Fibroblast of mammary gland (primary cell): ENCODE data around the gene PRKG1.

Source experiments
- DNase-seq: peaks from one replicate; pipeline ENCODE4 v3.0.0-alpha.2; 2010; ENCODE audit warnings: low read depth
- H3K4me3 ChIP-seq: 2 replicates; pipeline ENCODE4 v1.5.1; 2011; ENCODE audit warnings: low read depth, mild to moderate bottlenecking, low read length, moderate library complexity; ENCODE audit not compliant: control insufficient read depth
- TF ChIP-seq, protein P1 (sequence below): conservative IDR thresholded peaks from 2 replicates; pipeline ENCODE4 v1.5.1; 2011; ENCODE audit warnings: low read depth, low read length, inconsistent platforms; ENCODE audit not compliant: control insufficient read depth, insufficient read depth

Gene PRKG1

DNA sequence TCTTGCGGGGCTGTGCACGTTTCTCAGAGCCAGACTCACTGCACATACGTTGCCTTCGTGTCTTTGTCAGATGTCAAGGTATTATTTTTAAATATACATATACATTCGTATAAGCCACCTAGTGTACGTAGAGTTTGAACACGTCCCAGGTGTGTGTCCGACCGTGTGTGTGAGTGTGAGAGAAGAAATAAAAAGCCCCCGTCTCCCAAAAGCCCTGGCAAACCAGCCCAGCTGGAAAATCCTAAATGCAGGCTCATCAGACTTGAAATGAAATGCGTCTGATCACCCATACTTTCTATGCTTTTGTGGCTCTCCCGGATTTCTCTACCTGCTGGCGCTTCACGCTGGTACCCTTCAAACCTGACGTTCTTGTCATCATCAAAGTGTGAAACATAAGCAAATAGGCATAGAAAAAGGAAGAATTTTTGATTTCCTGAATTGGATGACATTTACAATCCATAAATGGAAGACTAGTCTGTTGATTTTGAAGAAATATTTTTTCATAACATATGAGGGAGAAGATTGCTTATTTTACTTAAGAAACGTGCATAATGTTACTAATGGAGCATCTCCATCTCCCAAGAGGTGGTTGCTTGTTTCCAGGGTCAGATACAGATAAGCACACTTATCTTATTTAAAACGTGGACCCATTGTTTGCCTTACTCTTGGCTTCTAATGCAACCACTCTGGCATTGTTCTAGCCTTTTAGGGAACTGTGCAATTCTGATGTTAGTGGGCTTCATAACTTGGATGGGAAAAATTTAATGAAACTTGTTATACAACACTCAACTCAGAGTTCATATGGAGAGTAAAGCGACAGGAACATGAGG lies 971 bp downstream of the PRKG1 start:
- no peak for DNase-seq
- TF ChIP-seq, protein P1, sequence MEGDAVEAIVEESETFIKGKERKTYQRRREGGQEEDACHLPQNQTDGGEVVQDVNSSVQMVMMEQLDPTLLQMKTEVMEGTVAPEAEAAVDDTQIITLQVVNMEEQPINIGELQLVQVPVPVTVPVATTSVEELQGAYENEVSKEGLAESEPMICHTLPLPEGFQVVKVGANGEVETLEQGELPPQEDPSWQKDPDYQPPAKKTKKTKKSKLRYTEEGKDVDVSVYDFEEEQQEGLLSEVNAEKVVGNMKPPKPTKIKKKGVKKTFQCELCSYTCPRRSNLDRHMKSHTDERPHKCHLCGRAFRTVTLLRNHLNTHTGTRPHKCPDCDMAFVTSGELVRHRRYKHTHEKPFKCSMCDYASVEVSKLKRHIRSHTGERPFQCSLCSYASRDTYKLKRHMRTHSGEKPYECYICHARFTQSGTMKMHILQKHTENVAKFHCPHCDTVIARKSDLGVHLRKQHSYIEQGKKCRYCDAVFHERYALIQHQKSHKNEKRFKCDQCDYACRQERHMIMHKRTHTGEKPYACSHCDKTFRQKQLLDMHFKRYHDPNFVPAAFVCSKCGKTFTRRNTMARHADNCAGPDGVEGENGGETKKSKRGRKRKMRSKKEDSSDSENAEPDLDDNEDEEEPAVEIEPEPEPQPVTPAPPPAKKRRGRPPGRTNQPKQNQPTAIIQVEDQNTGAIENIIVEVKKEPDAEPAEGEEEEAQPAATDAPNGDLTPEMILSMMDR = no peak
- peak overlapping the region; percentile 65 for H3K4me3 ChIP-seq

DNA sequence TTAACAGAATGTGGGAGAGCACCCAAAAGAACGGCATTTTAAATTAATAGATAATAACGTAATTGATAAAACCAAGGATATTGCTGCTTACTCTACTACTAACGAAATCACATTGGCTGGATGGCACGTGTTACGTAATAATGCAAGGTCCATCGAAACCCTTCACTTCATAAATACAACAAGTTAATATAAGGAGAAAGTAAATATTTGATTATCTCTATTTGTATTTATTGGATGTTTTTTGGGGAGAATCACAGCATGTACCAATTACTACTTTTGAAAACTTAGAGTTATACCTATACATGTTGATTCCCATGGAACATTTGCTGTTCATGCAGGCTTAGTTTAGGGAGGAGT lies 1.6 kb downstream of the PRKG1 start:
- no peak overlapping the region for H3K4me3 ChIP-seq
- DNase-seq = no peak
- TF ChIP-seq, protein P1 = no peak

DNA sequence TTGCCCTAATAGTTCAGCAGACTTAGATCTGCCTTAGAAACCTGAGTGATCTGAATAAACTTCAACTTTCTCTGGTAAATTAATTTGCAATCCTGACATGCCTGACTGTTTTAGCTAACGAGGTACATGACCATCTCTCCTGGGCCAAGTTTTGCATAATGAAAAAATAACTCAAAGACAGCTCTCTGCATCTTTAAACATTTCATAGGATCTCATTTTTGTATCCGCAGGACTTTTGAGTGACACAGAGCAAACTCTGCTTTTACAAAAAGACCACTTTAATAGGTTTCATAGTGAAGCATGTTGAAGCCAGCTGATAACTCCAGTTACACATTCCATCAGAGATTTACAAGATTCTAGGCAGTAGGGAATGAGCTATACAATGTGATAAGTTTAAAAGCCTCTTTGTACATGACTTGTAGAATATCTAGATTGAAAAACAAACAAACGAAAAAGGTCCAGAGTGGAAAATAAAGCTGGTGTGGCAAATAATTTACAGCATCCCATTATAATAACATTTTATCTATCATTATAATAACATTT lies 2.1 kb downstream of the PRKG1 start:
- DNase-seq = no peak
- TF ChIP-seq, protein P1 = no peak
- no peak overlapping the region for H3K4me3 ChIP-seq

DNA sequence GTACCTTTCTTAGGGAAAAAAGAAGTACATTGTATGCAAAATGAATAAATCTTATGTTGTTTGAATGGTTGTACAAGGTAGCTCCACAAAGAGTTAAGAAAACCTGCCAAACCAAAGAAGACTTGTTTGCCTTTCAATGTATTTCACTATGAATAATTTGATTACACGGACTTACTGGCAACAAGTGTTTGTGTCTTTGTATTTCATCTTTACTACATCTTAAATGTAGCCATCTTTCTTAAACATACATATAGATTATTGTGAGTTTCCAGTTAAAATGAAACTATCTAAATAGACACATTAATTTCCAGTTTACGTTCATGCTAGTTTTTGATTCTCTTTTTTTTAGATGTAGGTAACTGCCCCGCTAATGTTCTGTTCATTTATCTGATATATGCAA lies 2.8 kb downstream of the PRKG1 start:
- no peak overlapping the region for H3K4me3 ChIP-seq
- TF ChIP-seq, protein P1 = no peak
- DNase-seq = no peak

DNA sequence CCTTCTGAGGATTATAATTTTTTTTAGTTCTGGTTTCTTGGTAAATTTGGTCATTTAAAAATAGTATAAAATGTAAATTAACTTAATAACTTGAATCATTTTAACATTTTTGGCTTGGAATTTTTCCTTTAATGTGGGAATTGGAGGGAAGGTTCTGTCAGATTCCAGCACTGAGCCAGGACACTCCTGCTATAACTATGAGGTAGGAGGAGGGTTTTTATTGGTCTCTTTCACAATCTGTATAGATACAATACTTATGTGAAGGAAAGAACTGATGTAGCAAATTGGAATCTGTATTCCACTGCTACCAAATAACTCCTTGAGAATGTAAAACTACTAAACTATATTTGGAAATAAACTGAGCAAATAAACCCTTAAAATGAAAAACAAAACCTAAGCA lies 3.2 kb downstream of the PRKG1 start:
- DNase-seq = no peak
- H3K4me3 ChIP-seq = no peak overlapping the region
- TF ChIP-seq, protein P1 = no peak

DNA sequence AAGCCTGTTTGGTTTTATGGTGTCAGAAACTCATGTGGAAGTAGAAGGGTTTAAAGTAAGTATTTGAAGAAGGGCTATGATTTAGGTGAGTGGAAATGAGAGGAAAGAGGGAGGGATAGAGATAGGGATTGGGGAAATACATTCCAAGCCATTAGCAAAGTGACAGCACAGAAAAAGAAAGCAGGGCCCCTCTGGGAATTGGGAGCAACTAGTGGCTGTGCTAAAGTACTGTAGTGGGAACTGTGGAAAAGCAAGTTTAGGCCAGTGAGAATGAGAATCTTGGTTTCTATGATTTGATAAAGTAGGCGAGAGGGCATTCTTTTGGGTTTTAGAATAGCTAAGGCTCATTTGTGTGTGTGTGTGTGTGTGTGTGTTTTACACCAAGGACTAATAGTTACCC lies 5.0 kb downstream of the PRKG1 start:
- DNase-seq = no peak
- TF ChIP-seq, protein P1 = no peak
- no peak overlapping the region for H3K4me3 ChIP-seq

DNA sequence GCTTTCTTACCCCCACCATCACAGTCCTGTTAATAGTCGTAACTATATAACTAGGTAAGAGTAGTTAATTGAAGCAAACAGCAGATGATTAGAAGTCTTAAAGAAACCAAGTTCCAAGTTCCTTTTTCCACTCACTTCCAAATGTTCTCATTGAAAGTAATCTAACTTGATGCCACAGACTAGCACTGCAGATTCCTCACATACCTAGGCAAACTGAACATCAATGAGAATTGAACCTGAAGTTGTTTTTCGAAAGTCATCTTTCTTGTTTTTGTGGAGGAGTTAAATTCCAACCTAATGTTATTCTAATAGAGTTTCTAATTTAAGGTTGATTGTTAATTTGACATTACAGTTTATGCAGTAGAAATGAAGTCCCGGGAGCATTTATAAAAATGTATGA lies 5.5 kb downstream of the PRKG1 start:
- no peak for DNase-seq
- TF ChIP-seq, protein P1 = no peak
- no peak overlapping the region for H3K4me3 ChIP-seq
